Measurements from ENCODE around the gene MEIS3.

DNA sequence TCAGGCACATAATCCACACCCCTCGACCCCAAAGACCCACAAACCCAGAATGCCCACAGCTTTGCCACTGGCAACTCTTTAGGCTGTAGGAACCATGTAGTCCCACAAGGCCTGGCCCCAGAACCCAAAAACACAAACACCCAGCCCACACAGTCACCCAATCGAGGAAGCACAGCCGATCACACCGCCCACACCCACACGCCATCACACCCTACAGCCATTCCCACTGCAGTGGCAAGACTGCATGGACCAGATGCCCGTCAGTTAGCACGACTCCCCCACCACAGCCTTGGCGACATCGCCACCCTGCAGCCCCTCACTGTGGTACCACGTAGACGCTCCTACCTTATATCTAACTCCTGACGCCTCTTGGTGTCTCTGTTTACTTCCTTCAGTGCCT is 24.0 kb upstream of the MEIS3 start:
- TF ChIP-seq POLR2AphosphoS5 (IDR thresholded peaks at IDR 0.05; ENCODE audit: low read depth, low read length), result no peak
- TF ChIP-seq POLR2A (IDR thresholded peaks at IDR 0.05; ENCODE audit: low read depth, low read length), result no peak
